ENCODE data around the gene KRT36. TPM values are rescaled to one million over a fixed set of nuclear protein-coding genes. Genes with fewer than 3 reads are reported as not detected.

The KRT36 gene
- total RNA-seq, 1 experiment from 2014 or later, result not detected

GRCh38 chr17:41529491-41529915, 39.8 kb upstream of the KRT36 start:
- Histone ChIP-seq H3K4me1 (peaks cover 43% of the 10 kb centered on the region), H3K27me3 (replicated peaks; ENCODE audit: control insufficient read depth, insufficient read depth, low read length) (no peaks in the 10 kb centered on the region), H3K36me3 (ENCODE audit: control insufficient read depth, insufficient read depth, low read length) (peaks cover 14% of the 10 kb centered on the region), H3K9me3 (0 out of 2 replicates have a peak, but pooled peaks cover 4% of the 10 kb centered on the region), H3K4me3 (ENCODE audit: low read depth, low read length) (peak overlapping the region; percentile 4)
- no peaks in the 10 kb centered on the region for H3K9me3 Mint-ChIP-seq (ENCODE audit: unreplicated experiment)
- no peak for DNase-seq
- H3K27ac Mint-ChIP-seq (ENCODE audit: unreplicated experiment), result peak overlapping the region; percentile 98
- no TSS peak for BruUV-seq (replicated peaks)
- ChIA-PET POLR2A (interaction anchor here (0.5 to 2.2 kb wide), 5 partner anchors 7 to 159 kb away, joined by 4 to 15 read pairs (median 7); partner anchors contain the start of gene EIF1), CTCF (interaction anchor here (0.9 to 4.1 kb wide), 3 partner anchors 20 to 159 kb away, joined by 4 to 42 read pairs (median 5); partner anchors contain the start of gene EIF1)
- TF ChIP-seq, protein P1, sequence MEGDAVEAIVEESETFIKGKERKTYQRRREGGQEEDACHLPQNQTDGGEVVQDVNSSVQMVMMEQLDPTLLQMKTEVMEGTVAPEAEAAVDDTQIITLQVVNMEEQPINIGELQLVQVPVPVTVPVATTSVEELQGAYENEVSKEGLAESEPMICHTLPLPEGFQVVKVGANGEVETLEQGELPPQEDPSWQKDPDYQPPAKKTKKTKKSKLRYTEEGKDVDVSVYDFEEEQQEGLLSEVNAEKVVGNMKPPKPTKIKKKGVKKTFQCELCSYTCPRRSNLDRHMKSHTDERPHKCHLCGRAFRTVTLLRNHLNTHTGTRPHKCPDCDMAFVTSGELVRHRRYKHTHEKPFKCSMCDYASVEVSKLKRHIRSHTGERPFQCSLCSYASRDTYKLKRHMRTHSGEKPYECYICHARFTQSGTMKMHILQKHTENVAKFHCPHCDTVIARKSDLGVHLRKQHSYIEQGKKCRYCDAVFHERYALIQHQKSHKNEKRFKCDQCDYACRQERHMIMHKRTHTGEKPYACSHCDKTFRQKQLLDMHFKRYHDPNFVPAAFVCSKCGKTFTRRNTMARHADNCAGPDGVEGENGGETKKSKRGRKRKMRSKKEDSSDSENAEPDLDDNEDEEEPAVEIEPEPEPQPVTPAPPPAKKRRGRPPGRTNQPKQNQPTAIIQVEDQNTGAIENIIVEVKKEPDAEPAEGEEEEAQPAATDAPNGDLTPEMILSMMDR (IDR thresholded peaks at IDR 0.05; ENCODE audit: insufficient read depth in 1 of 2, low read depth in 1 of 2, low read length in 1 of 2, severe bottlenecking in 1 of 2, unreplicated experiment in 1 of 2), result no peak
- H3K36me3 Mint-ChIP-seq (ENCODE audit: insufficient read depth, unreplicated experiment), result peaks cover 49% of the 10 kb centered on the region
- H3K27me3 Mint-ChIP-seq (ENCODE audit: insufficient read depth, unreplicated experiment), result no peaks in the 10 kb centered on the region
- intact Hi-C loops (cut with micrococcal nuclease; ENCODE audit: unreplicated experiment), result loop anchor here (10.0 kb wide), 1 partner anchor 115 kb away; no protein-coding TSS in a partner anchor
- peaks cover 49% of the 10 kb centered on the region for H3K4me1 Mint-ChIP-seq (ENCODE audit: low read depth, unreplicated experiment)
- peak overlapping the region; percentile 99 for H3K4me3 Mint-ChIP-seq (ENCODE audit: unreplicated experiment)

GRCh38 chr17:41528959-41529353, 39.2 kb upstream of the KRT36 start:
- no TSS peak for BruUV-seq (replicated peaks)
- H3K4me3 Mint-ChIP-seq (ENCODE audit: unreplicated experiment), result peak overlapping the region; percentile 99
- H3K27me3 Mint-ChIP-seq (ENCODE audit: insufficient read depth, unreplicated experiment), result no peaks in the 10 kb centered on the region
- H3K4me1 Mint-ChIP-seq (ENCODE audit: low read depth, unreplicated experiment), result peaks cover 55% of the 10 kb centered on the region
- peaks cover 54% of the 10 kb centered on the region for H3K36me3 Mint-ChIP-seq (ENCODE audit: insufficient read depth, unreplicated experiment)
- no peaks in the 10 kb centered on the region for H3K9me3 Mint-ChIP-seq (ENCODE audit: unreplicated experiment)
- no peak overlapping the region for H3K4me3 ChIP-seq (ENCODE audit: low read depth, low read length)
- peak overlapping the region; percentile 98 for H3K27ac Mint-ChIP-seq (ENCODE audit: unreplicated experiment)
- H3K4me1 ChIP-seq, result peaks cover 46% of the 10 kb centered on the region
- no peaks in the 10 kb centered on the region for H3K27me3 ChIP-seq (replicated peaks; ENCODE audit: control insufficient read depth, insufficient read depth, low read length)
- intact Hi-C loops (cut with micrococcal nuclease; ENCODE audit: unreplicated experiment), result loop anchor here (1.0 to 10.0 kb wide), 2 partner anchors 7 to 114 kb away; no protein-coding TSS in a partner anchor
- no peak for DNase-seq
- H3K9me3 ChIP-seq, result 0 out of 2 replicates have a peak, but pooled peaks cover 4% of the 10 kb centered on the region
- POLR2A ChIA-PET, result interaction anchor here (0.5 to 2.5 kb wide), 19 partner anchors 9 to 710 kb away, joined by 3 to 31 read pairs (median 5); partner anchors contain the start of genes EIF1 and KRT13
- CTCF ChIA-PET, result interaction anchor here (0.6 to 4.1 kb wide), 6 partner anchors 7 to 160 kb away, joined by 3 to 42 read pairs (median 6); partner anchors contain the start of gene EIF1
- TF ChIP-seq, protein P1 (IDR thresholded peaks at IDR 0.05; ENCODE audit: insufficient read depth in 1 of 2, low read depth in 1 of 2, low read length in 1 of 2, severe bottlenecking in 1 of 2, unreplicated experiment in 1 of 2), result no peak
- peaks cover 16% of the 10 kb centered on the region for H3K36me3 ChIP-seq (ENCODE audit: control insufficient read depth, insufficient read depth, low read length)

- POLR2A ChIA-PET, result interaction anchor here (0.5 to 2.5 kb wide), 18 partner anchors 9 to 1596 kb away, joined by 3 to 31 read pairs (median 5); partner anchors contain the start of genes EIF1 and KRT13
- Mint-ChIP-seq H3K4me1 (ENCODE audit: low read depth, unreplicated experiment) (peaks cover 51% of the 10 kb centered on the region), H3K27ac (ENCODE audit: unreplicated experiment) (peak overlapping the region; percentile 98), H3K4me3 (ENCODE audit: unreplicated experiment) (peak overlapping the region; percentile 99), H3K36me3 (ENCODE audit: insufficient read depth, unreplicated experiment) (peaks cover 70% of the 10 kb centered on the region), H3K9me3 (ENCODE audit: unreplicated experiment) (no peaks in the 10 kb centered on the region), H3K27me3 (ENCODE audit: insufficient read depth, unreplicated experiment) (no peaks in the 10 kb centered on the region)
- 0 out of 2 replicates have a peak, but pooled peaks cover 4% of the 10 kb centered on the region for H3K9me3 ChIP-seq
- TF ChIP-seq, protein P1 (IDR thresholded peaks at IDR 0.05; ENCODE audit: insufficient read depth in 1 of 2, low read depth in 1 of 2, low read length in 1 of 2, severe bottlenecking in 1 of 2, unreplicated experiment in 1 of 2), result no peak
- CTCF ChIA-PET, result interaction anchor here (0.8 to 4.1 kb wide), 8 partner anchors 9 to 724 kb away, joined by 3 to 42 read pairs (median 4); no protein-coding TSS in a partner anchor
- H3K36me3 ChIP-seq (ENCODE audit: control insufficient read depth, insufficient read depth, low read length), result peaks cover 18% of the 10 kb centered on the region
- peak overlapping the region; percentile 98 for H3K4me3 ChIP-seq (ENCODE audit: low read depth, low read length)
- intact Hi-C loops (cut with micrococcal nuclease; ENCODE audit: unreplicated experiment), result loop anchor here (1.0 to 10.0 kb wide), 2 partner anchors 9 to 113 kb away; no protein-coding TSS in a partner anchor
- H3K4me1 ChIP-seq, result peaks cover 62% of the 10 kb centered on the region
- no peaks in the 10 kb centered on the region for H3K27me3 ChIP-seq (replicated peaks; ENCODE audit: control insufficient read depth, insufficient read depth, low read length)
- BruUV-seq (replicated peaks), result TSS peak; percentile 34
- peak; percentile 69 to 77 for DNase-seq
These were observed 37.6 kb upstream of the KRT36 start for GRCh38 chr17:41527063-41528023.

All from Caco-2 (cell line).